ENCODE results near the gene TNFRSF12A.

DNA sequence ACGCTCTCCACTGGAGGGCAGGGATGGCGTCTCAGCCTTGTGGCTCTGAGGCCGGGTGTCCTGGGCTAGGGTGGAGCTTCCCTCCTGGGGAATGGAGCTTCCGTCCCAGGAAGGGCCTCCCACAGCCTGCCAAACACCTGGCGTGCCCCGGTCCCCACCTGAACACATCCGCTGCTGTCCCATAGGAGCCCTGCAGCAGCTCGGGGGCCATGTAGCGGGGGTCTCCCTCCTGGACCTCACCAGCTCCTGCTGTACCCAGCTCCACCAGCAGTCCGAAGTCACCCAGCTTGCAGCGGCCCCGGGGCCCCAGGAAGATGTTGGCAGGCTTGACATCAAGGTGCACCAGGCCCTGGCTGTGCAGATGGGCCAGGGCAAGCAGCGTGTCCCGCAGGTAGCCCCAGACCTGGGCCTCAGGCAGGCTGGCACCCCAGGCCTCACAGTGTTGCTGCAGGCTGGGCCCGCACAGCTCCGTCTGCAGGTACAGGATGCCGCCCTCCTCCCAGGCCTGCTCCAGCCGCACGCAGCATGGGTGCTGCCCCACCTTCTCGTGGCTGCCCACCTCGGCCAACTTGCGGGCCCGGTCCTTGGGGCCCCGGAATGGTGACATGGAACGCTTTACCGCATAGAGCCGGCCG is 44.9 kb upstream of the TNFRSF12A start:
- TF ChIP-seq, protein P1, sequence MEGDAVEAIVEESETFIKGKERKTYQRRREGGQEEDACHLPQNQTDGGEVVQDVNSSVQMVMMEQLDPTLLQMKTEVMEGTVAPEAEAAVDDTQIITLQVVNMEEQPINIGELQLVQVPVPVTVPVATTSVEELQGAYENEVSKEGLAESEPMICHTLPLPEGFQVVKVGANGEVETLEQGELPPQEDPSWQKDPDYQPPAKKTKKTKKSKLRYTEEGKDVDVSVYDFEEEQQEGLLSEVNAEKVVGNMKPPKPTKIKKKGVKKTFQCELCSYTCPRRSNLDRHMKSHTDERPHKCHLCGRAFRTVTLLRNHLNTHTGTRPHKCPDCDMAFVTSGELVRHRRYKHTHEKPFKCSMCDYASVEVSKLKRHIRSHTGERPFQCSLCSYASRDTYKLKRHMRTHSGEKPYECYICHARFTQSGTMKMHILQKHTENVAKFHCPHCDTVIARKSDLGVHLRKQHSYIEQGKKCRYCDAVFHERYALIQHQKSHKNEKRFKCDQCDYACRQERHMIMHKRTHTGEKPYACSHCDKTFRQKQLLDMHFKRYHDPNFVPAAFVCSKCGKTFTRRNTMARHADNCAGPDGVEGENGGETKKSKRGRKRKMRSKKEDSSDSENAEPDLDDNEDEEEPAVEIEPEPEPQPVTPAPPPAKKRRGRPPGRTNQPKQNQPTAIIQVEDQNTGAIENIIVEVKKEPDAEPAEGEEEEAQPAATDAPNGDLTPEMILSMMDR (optimal IDR thresholded peaks at IDR 0.05 in 1 of 3, IDR thresholded peaks at IDR 0.05 in 1 of 3, conservative IDR thresholded peaks at IDR 0.05 in 1 of 3; ENCODE audit: extremely low read depth in 1 of 3, insufficient read depth in 2 of 3, low read length in 3 of 3): no peak
- no peak for TF ChIP-seq EZH2 (IDR thresholded peaks at IDR 0.05; ENCODE audit: low read length)
